Osteoblast (primary cell): ENCODE measurements around the gene AMBRA1. TPM values are rescaled to one million over a fixed set of nuclear protein-coding genes. Genes with fewer than 3 reads are reported as not detected.

Experiments used
- DNase-seq: peaks from one replicate; pipeline ENCODE4 v3.0.0; 2011; ENCODE audit warnings: low spot score, mixed read lengths; ENCODE audit not compliant: insufficient read length; ENCODE audit errors: missing footprints
- H2AFZ ChIP-seq: 2 replicates; pipeline ENCODE4 v1.6.0; 2011; ENCODE audit warnings: mild to moderate bottlenecking, low read length
- H3K27ac ChIP-seq: 2 replicates; pipeline ENCODE4 v1.5.1; 2011; ENCODE audit warnings: mild to moderate bottlenecking, low read depth, low read length, moderate library complexity
- H3K27me3 ChIP-seq: 2 replicates; pipeline ENCODE4 v1.6.0; 2012; ENCODE audit warnings: mild to moderate bottlenecking, control low read depth, inconsistent platforms, low read length, moderate library complexity; ENCODE audit not compliant: insufficient read depth
- H3K36me3 ChIP-seq: 2 replicates; pipeline ENCODE4 v1.5.1; 2011; ENCODE audit warnings: mild to moderate bottlenecking, low read length, control low read depth, moderate library complexity; ENCODE audit not compliant: insufficient read depth
- H3K4me1 ChIP-seq: 2 replicates; pipeline ENCODE4 v1.5.1; 2011; ENCODE audit warnings: mild to moderate bottlenecking, low read length, control low read depth, moderate library complexity; ENCODE audit not compliant: insufficient read depth
- H3K4me2 ChIP-seq: 2 replicates; pipeline ENCODE4 v1.6.0; 2011; ENCODE audit warnings: mild to moderate bottlenecking, low read length; ENCODE audit not compliant: insufficient read depth
- H3K4me3 ChIP-seq: fragments of 200-600 bp; sonication (generic); 3 replicates; pipeline ENCODE4 v1.5.1; 2012; ENCODE audit warnings: mild to moderate bottlenecking, low read length, inconsistent platforms; ENCODE audit not compliant: insufficient read depth
- H3K79me2 ChIP-seq: 2 replicates; pipeline ENCODE4 v1.6.0; 2012; ENCODE audit warnings: mild to moderate bottlenecking, low read length, control low read depth, inconsistent platforms; ENCODE audit not compliant: insufficient read depth
- H3K9me3 ChIP-seq: 2 replicates; pipeline ENCODE4 v1.5.1; 2011; ENCODE audit warnings: low read depth, low read length, control low read depth
- H4K20me1 ChIP-seq: 2 replicates; pipeline ENCODE4 v1.6.0; 2012; ENCODE audit warnings: mild to moderate bottlenecking, low read length, control low read depth; ENCODE audit not compliant: insufficient read depth
- total RNA-seq: library from RNA; depleted of rRNA; stranded (reverse); fragments of >200 nt; gene quantifications from 2 replicates; pipeline ENCODE4 v1.2.3, GENCODE V29; 2012
- TF ChIP-seq, protein P1 (sequence below): IDR thresholded peaks from 2 replicates; pipeline ENCODE4 v1.5.1; 2011; ENCODE audit warnings: mild to moderate bottlenecking, low read depth, low read length, moderate library complexity; ENCODE audit errors: extremely low read depth

Gene AMBRA1
- total RNA-seq, 1 donor = 29.7 TPM

DNA sequence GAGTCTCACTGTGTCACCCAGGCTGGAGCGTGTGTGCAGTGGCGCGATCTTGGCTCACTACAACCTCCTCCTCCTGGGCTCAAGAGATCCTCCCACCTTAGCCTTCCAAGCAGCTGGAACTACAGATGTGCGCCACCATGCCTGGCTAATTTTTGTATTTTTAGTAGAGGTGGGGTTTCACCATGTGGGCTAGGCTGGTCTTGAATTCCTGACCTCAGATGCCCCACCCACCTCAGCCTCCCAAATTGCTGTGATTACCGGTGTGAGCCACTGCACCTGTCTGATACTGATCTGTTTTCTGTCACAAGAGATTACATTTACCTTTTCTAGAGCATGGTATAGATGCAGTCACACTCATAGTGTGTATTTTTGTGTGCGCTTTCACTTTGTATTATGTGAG lies 35.1 kb upstream of the AMBRA1 start:
- Histone ChIP-seq H3K27me3 (no peaks in the 10 kb centered on the region), H3K9me3 (no peaks in the 10 kb centered on the region), H3K27ac (no peak overlapping the region), H3K4me1 (no peaks in the 10 kb centered on the region), H3K36me3 (peaks cover 34% of the 10 kb centered on the region), H4K20me1 (no peaks in the 10 kb centered on the region), H3K4me3 (no peak overlapping the region), H3K79me2 (peaks cover 26% of the 10 kb centered on the region), H2AFZ (no peak overlapping the region), H3K4me2 (no peak overlapping the region)
- TF ChIP-seq, protein P1, sequence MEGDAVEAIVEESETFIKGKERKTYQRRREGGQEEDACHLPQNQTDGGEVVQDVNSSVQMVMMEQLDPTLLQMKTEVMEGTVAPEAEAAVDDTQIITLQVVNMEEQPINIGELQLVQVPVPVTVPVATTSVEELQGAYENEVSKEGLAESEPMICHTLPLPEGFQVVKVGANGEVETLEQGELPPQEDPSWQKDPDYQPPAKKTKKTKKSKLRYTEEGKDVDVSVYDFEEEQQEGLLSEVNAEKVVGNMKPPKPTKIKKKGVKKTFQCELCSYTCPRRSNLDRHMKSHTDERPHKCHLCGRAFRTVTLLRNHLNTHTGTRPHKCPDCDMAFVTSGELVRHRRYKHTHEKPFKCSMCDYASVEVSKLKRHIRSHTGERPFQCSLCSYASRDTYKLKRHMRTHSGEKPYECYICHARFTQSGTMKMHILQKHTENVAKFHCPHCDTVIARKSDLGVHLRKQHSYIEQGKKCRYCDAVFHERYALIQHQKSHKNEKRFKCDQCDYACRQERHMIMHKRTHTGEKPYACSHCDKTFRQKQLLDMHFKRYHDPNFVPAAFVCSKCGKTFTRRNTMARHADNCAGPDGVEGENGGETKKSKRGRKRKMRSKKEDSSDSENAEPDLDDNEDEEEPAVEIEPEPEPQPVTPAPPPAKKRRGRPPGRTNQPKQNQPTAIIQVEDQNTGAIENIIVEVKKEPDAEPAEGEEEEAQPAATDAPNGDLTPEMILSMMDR = no peak
- no peak for DNase-seq

DNA sequence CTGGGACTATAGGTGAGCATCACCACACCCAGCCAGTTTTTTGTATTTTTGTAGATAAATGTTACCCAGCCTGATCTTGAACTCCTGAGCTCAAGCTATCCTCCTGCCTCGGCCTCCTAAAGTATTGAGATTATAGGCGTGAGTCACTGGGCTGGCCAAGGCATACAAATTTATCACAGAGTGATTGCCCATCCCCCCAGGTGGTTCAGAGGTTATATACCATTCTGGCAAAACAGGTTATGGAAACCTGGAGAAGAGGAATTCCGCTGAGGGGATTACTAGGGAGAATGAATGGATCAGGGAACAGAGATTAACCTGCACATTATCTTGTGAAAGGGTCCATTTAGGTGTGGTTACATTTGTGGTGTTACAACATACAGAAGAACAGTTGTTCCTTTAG lies 31.6 kb upstream of the AMBRA1 start:
- H2AFZ ChIP-seq = no peak overlapping the region
- H3K36me3 ChIP-seq = peaks cover 25% of the 10 kb centered on the region
- no peaks in the 10 kb centered on the region for H3K9me3 ChIP-seq
- H3K4me3 ChIP-seq = no peak overlapping the region
- no peaks in the 10 kb centered on the region for H4K20me1 ChIP-seq
- no peaks in the 10 kb centered on the region for H3K4me1 ChIP-seq
- peaks cover 48% of the 10 kb centered on the region for H3K79me2 ChIP-seq
- H3K4me2 ChIP-seq = no peak overlapping the region
- DNase-seq = no peak
- no peaks in the 10 kb centered on the region for H3K27me3 ChIP-seq
- TF ChIP-seq, protein P1 = no peak
- H3K27ac ChIP-seq = no peak overlapping the region

DNA sequence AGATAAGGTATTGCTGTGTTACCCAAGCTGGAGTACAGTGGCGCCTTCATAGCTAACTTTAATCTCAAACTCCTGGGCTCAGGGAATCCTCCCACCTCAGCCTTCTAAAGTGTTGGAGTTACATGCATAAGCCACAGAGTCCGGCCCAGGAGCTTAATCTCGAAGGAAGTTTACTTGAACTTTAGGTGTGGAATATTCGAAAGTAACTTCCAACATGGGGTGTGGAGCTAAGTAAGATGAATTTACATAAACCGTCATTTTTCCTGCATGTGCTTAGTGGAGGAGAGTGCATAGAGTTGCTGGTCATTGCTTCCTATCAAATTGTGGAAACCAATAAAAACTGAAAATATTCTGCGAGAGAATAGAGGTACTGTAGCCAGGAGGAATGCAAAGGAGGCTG lies 25.0 kb upstream of the AMBRA1 start:
- TF ChIP-seq, protein P1 = no peak
- H3K79me2 ChIP-seq = peaks cover 60% of the 10 kb centered on the region
- no peaks in the 10 kb centered on the region for H3K9me3 ChIP-seq
- H2AFZ ChIP-seq = no peak overlapping the region
- no peaks in the 10 kb centered on the region for H3K36me3 ChIP-seq
- H3K27me3 ChIP-seq = no peaks in the 10 kb centered on the region
- no peak overlapping the region for H3K4me3 ChIP-seq
- no peaks in the 10 kb centered on the region for H4K20me1 ChIP-seq
- H3K4me2 ChIP-seq = peak overlapping the region; percentile 88
- no peak overlapping the region for H3K27ac ChIP-seq
- DNase-seq = no peak
- peaks cover 23% of the 10 kb centered on the region for H3K4me1 ChIP-seq

DNA sequence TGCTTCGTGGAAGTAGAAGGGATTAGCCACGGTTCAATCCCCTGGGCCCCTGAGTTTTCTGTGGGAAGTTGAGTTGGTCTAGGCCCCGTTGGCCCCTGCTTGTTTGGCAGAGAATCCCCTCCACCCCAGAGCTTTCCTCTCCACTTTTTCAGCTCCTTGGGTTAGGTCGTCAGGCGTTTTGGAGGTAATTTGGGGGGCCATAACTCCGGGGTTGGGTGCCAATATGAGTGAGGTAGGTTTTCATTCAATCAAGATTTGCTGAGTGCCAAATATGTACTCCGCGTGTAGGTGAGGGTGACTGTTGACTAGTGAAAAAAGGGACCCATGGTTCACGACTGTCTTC lies 24.1 kb upstream of the AMBRA1 start:
- H3K36me3 ChIP-seq = no peaks in the 10 kb centered on the region
- peak overlapping the region; percentile 98 for H3K27ac ChIP-seq
- H2AFZ ChIP-seq = peak overlapping the region; percentile 99
- H4K20me1 ChIP-seq = no peaks in the 10 kb centered on the region
- DNase-seq = no peak
- peak overlapping the region; percentile 97 for H3K4me3 ChIP-seq
- TF ChIP-seq, protein P1 = no peak
- peaks cover 57% of the 10 kb centered on the region for H3K79me2 ChIP-seq
- H3K27me3 ChIP-seq = no peaks in the 10 kb centered on the region
- peaks cover 23% of the 10 kb centered on the region for H3K4me1 ChIP-seq
- peak overlapping the region; percentile 88 for H3K4me2 ChIP-seq
- H3K9me3 ChIP-seq = no peaks in the 10 kb centered on the region
